DOHH2 (cell line): Measurements from ENCODE around the gene NMBR.
"Not testable (repeated sequence)": the region's sequence is repeated elsewhere in the genome, so short reads cannot be mapped to it uniquely, and the experiment has no call there.

ENCODE experiments used
- H3F3A ChIP-seq: fragments of 200-600 bp; sonication (generic), shearing (Covaris generic); 2 replicates; pipeline ENCODE4 v1.6.0; 2016; ENCODE audit warnings: antibody characterized with exemption, mild to moderate bottlenecking; ENCODE audit not compliant: control insufficient read depth, insufficient read depth
- H3K27ac ChIP-seq: fragments of 200-600 bp; sonication (generic); 2 replicates; pipeline ENCODE4 v1.5.1; 2014; ENCODE audit warnings: low read depth, mild to moderate bottlenecking, low read length, moderate library complexity
- H3K27me3 ChIP-seq: fragments of 200-600 bp; sonication (generic); 2 replicates; pipeline ENCODE4 v1.6.1; 2014; ENCODE audit warnings: mild to moderate bottlenecking, low read length, mixed read lengths; ENCODE audit not compliant: control insufficient read depth
- H3K36me3 ChIP-seq: fragments of 200-600 bp; sonication (generic); 2 replicates; pipeline ENCODE4 v1.6.1; 2014; ENCODE audit warnings: mild to moderate bottlenecking, low read length, moderate library complexity, mixed read lengths; ENCODE audit not compliant: control insufficient read depth
- H3K4me1 ChIP-seq: fragments of 200-600 bp; sonication (generic); 2 replicates; pipeline ENCODE4 v1.6.1; 2014; ENCODE audit warnings: mild to moderate bottlenecking, low read length, mixed read lengths; ENCODE audit not compliant: control insufficient read depth
- H3K4me2 ChIP-seq: fragments of 200-600 bp; sonication (generic); 2 replicates; pipeline ENCODE4 v1.6.0; 2014; ENCODE audit warnings: mild to moderate bottlenecking, low read length, moderate library complexity
- H3K4me3 ChIP-seq: fragments of 200-600 bp; sonication (generic); 2 replicates; pipeline ENCODE4 v1.5.1; 2014; ENCODE audit warnings: mild to moderate bottlenecking, low read length, mixed read lengths
- H3K79me2 ChIP-seq: fragments of 200-600 bp; sonication (generic); 2 replicates; pipeline ENCODE4 v1.6.1; 2014; ENCODE audit warnings: mild to moderate bottlenecking, low read length, mixed read lengths; ENCODE audit not compliant: control insufficient read depth
- H3K9me2 ChIP-seq: fragments of 200-600 bp; sonication (generic); replicated peaks from 2 replicates; pipeline ENCODE4 v1.6.1; 2014; ENCODE audit warnings: mild to moderate bottlenecking, low read length, mixed read lengths; ENCODE audit not compliant: control insufficient read depth
- H3K9me3 ChIP-seq: fragments of 200-600 bp; sonication (generic); 2 replicates; pipeline ENCODE4 v1.6.1; 2014; ENCODE audit warnings: antibody characterized with exemption, low read length, mixed read lengths; ENCODE audit not compliant: control insufficient read depth, insufficient read depth
- H4K20me1 ChIP-seq: fragments of 200-600 bp; sonication (generic); 2 replicates; pipeline ENCODE4 v1.6.0; 2014; ENCODE audit warnings: low read depth, mild to moderate bottlenecking, antibody characterized with exemption, low read length, moderate library complexity; ENCODE audit not compliant: control insufficient read depth, insufficient read depth
- EZH2phosphoT487 ChIP-seq: fragments of 200-600 bp; sonication (generic); IDR thresholded peaks from 2 replicates; pipeline ENCODE4 v1.6.1; 2017; ENCODE audit warnings: borderline replicate concordance, mild to moderate bottlenecking, antibody characterized with exemption, low read length, moderate library complexity, mixed read lengths
- TF ChIP-seq, protein P1 (sequence below): fragments of 200-600 bp; sonication (generic); IDR thresholded peaks from one replicate; pipeline ENCODE4 v1.5.1; 2014; ENCODE audit warnings: antibody characterized with exemption, mild to moderate bottlenecking, low read depth, low read length; ENCODE audit not compliant: poor library complexity, severe bottlenecking

The NMBR gene

DNA sequence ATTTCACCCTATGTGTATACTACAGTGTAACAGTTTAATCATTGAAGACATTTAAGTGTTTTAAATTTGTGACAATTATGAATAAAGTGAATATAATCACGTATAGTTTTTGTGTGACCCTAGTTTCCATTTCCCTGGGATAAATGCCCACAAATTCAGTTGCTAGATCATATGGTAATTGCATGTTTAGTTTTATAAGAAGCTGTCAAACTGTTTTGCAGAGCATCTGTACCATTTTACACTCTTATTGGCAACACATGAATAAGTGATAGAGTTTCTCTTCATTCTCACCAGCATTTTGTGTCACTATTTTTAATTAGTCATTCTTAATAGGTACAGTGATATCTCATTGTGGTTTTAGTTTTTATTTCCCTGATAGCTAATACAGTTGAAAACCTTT is 7.4 kb upstream of the NMBR start:
- Histone ChIP-seq H3K27me3 (no peaks in the 10 kb centered on the region), H3F3A (no peaks in the 10 kb centered on the region; the same call in 1 of the 2 replicates), H3K9me3 (no peaks in the 10 kb centered on the region), H3K27ac (no peak overlapping the region), H3K4me3 (no peak overlapping the region), H3K36me3 (peaks cover 5% of the 10 kb centered on the region; the same call in 1 of the 2 replicates), H3K4me1 (peaks cover 22% of the 10 kb centered on the region), H3K79me2 (peaks cover 96% of the 10 kb centered on the region), H4K20me1 (peaks cover 3% of the 10 kb centered on the region; the same call in 1 of the 2 replicates), H3K4me2 (no peak overlapping the region), H3K9me2 (no peaks in the 10 kb centered on the region)
- TF ChIP-seq EZH2phosphoT487, result no peak
- TF ChIP-seq, protein P1, sequence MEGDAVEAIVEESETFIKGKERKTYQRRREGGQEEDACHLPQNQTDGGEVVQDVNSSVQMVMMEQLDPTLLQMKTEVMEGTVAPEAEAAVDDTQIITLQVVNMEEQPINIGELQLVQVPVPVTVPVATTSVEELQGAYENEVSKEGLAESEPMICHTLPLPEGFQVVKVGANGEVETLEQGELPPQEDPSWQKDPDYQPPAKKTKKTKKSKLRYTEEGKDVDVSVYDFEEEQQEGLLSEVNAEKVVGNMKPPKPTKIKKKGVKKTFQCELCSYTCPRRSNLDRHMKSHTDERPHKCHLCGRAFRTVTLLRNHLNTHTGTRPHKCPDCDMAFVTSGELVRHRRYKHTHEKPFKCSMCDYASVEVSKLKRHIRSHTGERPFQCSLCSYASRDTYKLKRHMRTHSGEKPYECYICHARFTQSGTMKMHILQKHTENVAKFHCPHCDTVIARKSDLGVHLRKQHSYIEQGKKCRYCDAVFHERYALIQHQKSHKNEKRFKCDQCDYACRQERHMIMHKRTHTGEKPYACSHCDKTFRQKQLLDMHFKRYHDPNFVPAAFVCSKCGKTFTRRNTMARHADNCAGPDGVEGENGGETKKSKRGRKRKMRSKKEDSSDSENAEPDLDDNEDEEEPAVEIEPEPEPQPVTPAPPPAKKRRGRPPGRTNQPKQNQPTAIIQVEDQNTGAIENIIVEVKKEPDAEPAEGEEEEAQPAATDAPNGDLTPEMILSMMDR, result no peak

DNA sequence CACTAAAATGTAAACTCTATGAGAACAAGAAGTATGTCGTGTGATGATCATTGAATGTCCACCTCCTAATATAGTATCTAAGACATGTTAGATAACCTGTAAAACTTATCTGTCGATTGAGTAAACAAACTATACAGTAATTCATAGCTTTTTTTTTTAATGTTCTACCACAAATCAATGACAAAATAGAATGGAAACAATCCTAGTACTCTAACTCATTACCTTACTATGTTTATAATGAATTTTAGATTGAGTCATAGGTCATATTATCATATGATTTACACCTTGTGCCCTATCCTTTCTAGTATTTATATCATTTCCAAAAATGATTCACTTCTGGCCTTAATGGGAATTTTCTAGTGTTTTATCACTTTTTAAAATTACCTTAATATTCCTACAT is 6.3 kb upstream of the NMBR start:
- no peaks in the 10 kb centered on the region for H3K9me3 ChIP-seq
- no peaks in the 10 kb centered on the region for H3K9me2 ChIP-seq
- peaks cover 6% of the 10 kb centered on the region; the same call in 1 of the 2 replicates for H4K20me1 ChIP-seq
- peaks cover 98% of the 10 kb centered on the region for H3K79me2 ChIP-seq
- H3K36me3 ChIP-seq, result peaks cover 15% of the 10 kb centered on the region
- no peak overlapping the region for H3K4me3 ChIP-seq
- H3K27ac ChIP-seq, result no peak overlapping the region
- no peaks in the 10 kb centered on the region; the same call in 1 of the 2 replicates for H3F3A ChIP-seq
- no peak overlapping the region for H3K4me2 ChIP-seq
- no peaks in the 10 kb centered on the region for H3K27me3 ChIP-seq
- H3K4me1 ChIP-seq, result peaks cover 28% of the 10 kb centered on the region
- TF ChIP-seq EZH2phosphoT487, result no peak
- TF ChIP-seq, protein P1, result no peak

DNA sequence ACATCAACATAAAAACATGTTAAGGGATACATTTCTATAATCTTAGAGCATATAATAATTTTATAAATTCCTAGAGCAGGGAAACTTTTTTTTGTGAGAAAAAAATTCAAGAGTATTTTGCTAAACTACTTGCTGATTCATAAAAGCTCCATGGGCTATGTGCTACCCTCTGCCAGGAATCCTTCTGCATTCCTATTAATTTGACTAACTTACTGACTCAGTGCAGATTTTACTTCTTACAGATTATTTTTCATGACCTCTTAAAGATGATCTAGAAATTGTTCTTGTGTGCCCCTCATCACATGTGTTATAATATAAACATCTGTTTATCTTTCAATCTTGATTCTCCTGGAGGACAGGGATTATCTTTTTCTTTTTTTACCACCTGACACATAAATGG is 5.8 kb upstream of the NMBR start:
- H3K27me3 ChIP-seq, result no peaks in the 10 kb centered on the region
- TF ChIP-seq, protein P1, result no peak
- TF ChIP-seq EZH2phosphoT487, result no peak
- no peak overlapping the region for H3K4me2 ChIP-seq
- H3K9me3 ChIP-seq, result no peaks in the 10 kb centered on the region
- peaks cover 16% of the 10 kb centered on the region for H3K36me3 ChIP-seq
- no peaks in the 10 kb centered on the region; the same call in 1 of the 2 replicates for H3F3A ChIP-seq
- H3K9me2 ChIP-seq, result no peaks in the 10 kb centered on the region
- peaks cover 98% of the 10 kb centered on the region for H3K79me2 ChIP-seq
- no peak overlapping the region for H3K4me3 ChIP-seq
- H4K20me1 ChIP-seq, result peaks cover 8% of the 10 kb centered on the region
- no peak overlapping the region for H3K27ac ChIP-seq
- peaks cover 33% of the 10 kb centered on the region for H3K4me1 ChIP-seq

DNA sequence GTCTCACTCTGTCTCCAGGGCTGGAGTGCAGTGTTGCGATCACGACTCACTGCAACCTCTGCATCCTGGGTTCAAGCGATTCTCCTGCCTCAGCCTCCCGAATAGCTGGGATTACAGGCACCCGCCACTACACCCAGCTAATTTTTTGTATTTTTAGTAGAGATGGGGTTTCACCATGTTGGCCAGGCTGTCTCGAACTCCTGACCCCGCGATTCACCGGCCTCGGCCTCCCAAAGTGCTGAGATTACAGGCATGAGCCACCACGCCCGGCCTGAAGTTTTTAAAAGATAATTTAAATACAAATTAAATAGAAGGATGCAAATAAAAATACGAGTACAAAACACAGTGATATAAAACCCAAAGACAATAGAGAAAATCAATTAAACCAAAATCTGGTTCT is 5.4 kb downstream of the NMBR start:
- not testable (repeated sequence) for H4K20me1 ChIP-seq, H3K4me2 ChIP-seq, H3K27me3 ChIP-seq, H3K36me3 ChIP-seq, H3F3A ChIP-seq, H3K4me3 ChIP-seq, H3K79me2 ChIP-seq, H3K9me3 ChIP-seq, H3K9me2 ChIP-seq, H3K27ac ChIP-seq
- peaks cover 12% of the 10 kb centered on the region for H3K4me1 ChIP-seq
